Trophoblast cell (in vitro differentiated cells and primary cell): ENCODE results near the gene POLR3B.

Experiments used
- DNase-seq, 2 donors: peaks; one replicate each; pipeline ENCODE4 v3.0.0-alpha.2; 2016
- H2AFZ ChIP-seq: 2 replicates; pipeline ENCODE4 v1.6.1; 2013; ENCODE audit warnings: low read length, moderate library complexity, mild to moderate bottlenecking; ENCODE audit not compliant: insufficient read depth, poor library complexity
- H2AK5ac ChIP-seq: 2 replicates; pipeline ENCODE4 v1.6.1; 2013; ENCODE audit warnings: mild to moderate bottlenecking, low read length
- H2BK120ac ChIP-seq: 2 replicates; pipeline ENCODE4 v1.6.1; 2013; ENCODE audit warnings: low read length, mild to moderate bottlenecking, moderate library complexity; ENCODE audit not compliant: insufficient read depth, poor library complexity
- H2BK12ac ChIP-seq: 2 replicates; pipeline ENCODE4 v1.6.1; 2013; ENCODE audit warnings: mild to moderate bottlenecking, low read length, moderate library complexity
- H2BK5ac ChIP-seq: 2 replicates; pipeline ENCODE4 v1.6.1; 2013; ENCODE audit warnings: low read length, low read depth, moderate library complexity, mild to moderate bottlenecking; ENCODE audit not compliant: poor library complexity
- H3K14ac ChIP-seq: 2 replicates; pipeline ENCODE4 v1.6.1; 2013; ENCODE audit warnings: mild to moderate bottlenecking, low read length
- H3K18ac ChIP-seq: 2 replicates; pipeline ENCODE4 v1.6.1; 2013; ENCODE audit warnings: mild to moderate bottlenecking, low read length
- H3K23ac ChIP-seq: 2 replicates; pipeline ENCODE4 v1.6.1; 2013; ENCODE audit warnings: low read length
- H3K27ac ChIP-seq: 2 replicates; pipeline ENCODE4 v1.5.1; 2013; ENCODE audit warnings: low read depth, mild to moderate bottlenecking, inconsistent platforms, low read length, moderate library complexity
- H3K27me3 ChIP-seq: 2 replicates; pipeline ENCODE4 v1.6.1; 2013; ENCODE audit warnings: inconsistent platforms, mild to moderate bottlenecking, low read length, moderate library complexity; ENCODE audit not compliant: insufficient read depth
- H3K36me3 ChIP-seq, 2 experiments: 1 replicate in 1 of 2; 2 replicates in 1 of 2; pipeline ENCODE4 v1.6.1; 2013; ENCODE audit warnings: low read length in 2 of 2, mild to moderate bottlenecking in 2 of 2, moderate library complexity in 1 of 2; ENCODE audit not compliant: insufficient read depth in 2 of 2, control insufficient read depth in 1 of 2
- H3K4ac ChIP-seq: 2 replicates; pipeline ENCODE4 v1.6.1; 2013; ENCODE audit warnings: low read depth, mild to moderate bottlenecking, low read length, moderate library complexity
- H3K4me1 ChIP-seq, 2 experiments: 1 replicate in 1 of 2; 2 replicates in 1 of 2; pipeline ENCODE4 v1.6.1; 2013; ENCODE audit warnings: low read length in 2 of 2, mild to moderate bottlenecking in 2 of 2, moderate library complexity in 1 of 2; ENCODE audit not compliant: insufficient read depth in 2 of 2, control insufficient read depth in 1 of 2
- H3K4me2 ChIP-seq: 2 replicates; pipeline ENCODE4 v1.6.1; 2013; ENCODE audit warnings: inconsistent platforms, mild to moderate bottlenecking, low read length, moderate library complexity
- H3K4me3 ChIP-seq: 2 replicates; pipeline ENCODE4 v1.5.1; 2013; ENCODE audit warnings: mild to moderate bottlenecking, low read depth, low read length, inconsistent platforms
- H3K79me1 ChIP-seq: one replicate; pipeline ENCODE4 v1.6.1; 2013; ENCODE audit warnings: low read length
- H3K79me2 ChIP-seq: 2 replicates; pipeline ENCODE4 v1.6.1; 2013; ENCODE audit warnings: low read length, mild to moderate bottlenecking; ENCODE audit not compliant: control insufficient read depth, insufficient read depth, poor library complexity
- H3K9ac ChIP-seq: 2 replicates; pipeline ENCODE4 v1.6.1; 2013; ENCODE audit warnings: mild to moderate bottlenecking, low read length
- H3K9me3 ChIP-seq: 2 replicates; pipeline ENCODE4 v1.6.1; 2013; ENCODE audit warnings: low read depth, mild to moderate bottlenecking, control low read depth, inconsistent platforms, low read length; ENCODE audit not compliant: insufficient read depth
- H4K12ac ChIP-seq: 2 replicates; pipeline ENCODE4 v1.6.1; 2013; ENCODE audit warnings: low read depth, mild to moderate bottlenecking, low read length, moderate library complexity
- H4K8ac ChIP-seq: 2 replicates; pipeline ENCODE4 v1.6.1; 2013; ENCODE audit warnings: low read depth, mild to moderate bottlenecking, low read length, moderate library complexity
- H4K91ac ChIP-seq: one replicate; pipeline ENCODE4 v1.6.1; 2013; ENCODE audit warnings: low read depth, mild to moderate bottlenecking, low read length, moderate library complexity
- WGBS: extraction: QIAGEN DNeasy Blood & Tissue Kit; methylation state at CpG from one replicate; pipeline ENCODE4 v1.1.7; 2013; ENCODE audit warnings: missing lambda C conversion rate; ENCODE audit not compliant: insufficient read length, insufficient coverage; ENCODE audit errors: extremely low coverage; 5-methylcytosine and 5-hydroxymethylcytosine counted together

The POLR3B gene

GRCh38 chr12:106328735-106329134 lies 28.8 kb upstream of the POLR3B start:
- Histone ChIP-seq H3K4me2 (no peak overlapping the region), H2AK5ac (no peak overlapping the region), H3K36me3 (no peaks in the 10 kb centered on the region), H2BK12ac (no peak overlapping the region), H3K79me2 (peaks cover 1% of the 10 kb centered on the region), H3K27ac (no peak overlapping the region), H3K79me1 (no peaks in the 10 kb centered on the region), H3K4me1 (no peaks in the 10 kb centered on the region), H3K27me3 (no peaks in the 10 kb centered on the region), H3K4me3 (no peak overlapping the region), H2AFZ (no peak overlapping the region), H3K4ac (no peak overlapping the region), H3K9me3 (peaks cover 1% of the 10 kb centered on the region), H3K23ac (no peak overlapping the region), H3K9ac (no peak overlapping the region), H3K18ac (no peak overlapping the region), H4K91ac (no peak overlapping the region), H4K12ac (no peak overlapping the region), H3K14ac (no peak overlapping the region), H2BK5ac (no peak overlapping the region), H2BK120ac (no peak overlapping the region), H4K8ac (no peak overlapping the region)
- WGBS, result no CpG with 5 or more reads among the region's 7 CpGs
- peak in 1 of 2 donors; percentile 42 for DNase-seq

GRCh38 chr12:106329231-106329982 lies 28.1 kb upstream of the POLR3B start:
- Histone ChIP-seq H4K91ac (no peak overlapping the region), H2AK5ac (no peak overlapping the region), H3K36me3 (no peaks in the 10 kb centered on the region), H3K23ac (no peak overlapping the region), H3K14ac (no peak overlapping the region), H3K79me2 (peaks cover 1% of the 10 kb centered on the region), H3K4me3 (no peak overlapping the region), H3K4ac (no peak overlapping the region), H2BK5ac (no peak overlapping the region), H3K4me2 (no peak overlapping the region), H3K9me3 (peaks cover 1% of the 10 kb centered on the region), H2BK12ac (no peak overlapping the region), H2AFZ (no peak overlapping the region), H4K8ac (no peak overlapping the region), H3K27me3 (no peaks in the 10 kb centered on the region), H3K27ac (no peak overlapping the region), H3K9ac (no peak overlapping the region), H3K18ac (no peak overlapping the region), H4K12ac (no peak overlapping the region), H3K4me1 (no peaks in the 10 kb centered on the region), H2BK120ac (no peak overlapping the region), H3K79me1 (no peaks in the 10 kb centered on the region)
- no CpG with 5 or more reads among the region's 12 CpGs for WGBS
- DNase-seq, result no peak

GRCh38 chr12:106331599-106331998 lies 25.9 kb upstream of the POLR3B start:
- H3K18ac ChIP-seq, result no peak overlapping the region
- no peaks in the 10 kb centered on the region for H3K79me1 ChIP-seq
- WGBS, result no CpG with 5 or more reads among the region's 2 CpGs
- no peak overlapping the region for H4K8ac ChIP-seq
- H3K4me3 ChIP-seq, result no peak overlapping the region
- H2AK5ac ChIP-seq, result no peak overlapping the region
- H3K36me3 ChIP-seq, result no peaks in the 10 kb centered on the region
- H4K12ac ChIP-seq, result no peak overlapping the region
- no peak overlapping the region for H2AFZ ChIP-seq
- H3K4me2 ChIP-seq, result no peak overlapping the region
- no peaks in the 10 kb centered on the region for H3K4me1 ChIP-seq
- peaks cover 1% of the 10 kb centered on the region for H3K79me2 ChIP-seq
- no peak overlapping the region for H3K23ac ChIP-seq
- H2BK12ac ChIP-seq, result no peak overlapping the region
- H3K9ac ChIP-seq, result no peak overlapping the region
- peaks cover 1% of the 10 kb centered on the region for H3K9me3 ChIP-seq
- no peak overlapping the region for H2BK5ac ChIP-seq
- H2BK120ac ChIP-seq, result no peak overlapping the region
- H3K4ac ChIP-seq, result no peak overlapping the region
- no peak for DNase-seq
- no peak overlapping the region for H3K27ac ChIP-seq
- H3K14ac ChIP-seq, result no peak overlapping the region
- H3K27me3 ChIP-seq, result no peaks in the 10 kb centered on the region
- no peak overlapping the region for H4K91ac ChIP-seq

- H3K14ac ChIP-seq, result no peak overlapping the region
- no peak overlapping the region for H3K4me3 ChIP-seq
- H2AFZ ChIP-seq, result no peak overlapping the region
- no peak overlapping the region for H3K4ac ChIP-seq
- no peak overlapping the region for H4K8ac ChIP-seq
- no peaks in the 10 kb centered on the region for H3K4me1 ChIP-seq
- peaks cover 1% of the 10 kb centered on the region for H3K9me3 ChIP-seq
- H2BK5ac ChIP-seq, result no peak overlapping the region
- no peak overlapping the region for H3K18ac ChIP-seq
- no peak overlapping the region for H3K9ac ChIP-seq
- no peak overlapping the region for H3K23ac ChIP-seq
- H2BK12ac ChIP-seq, result no peak overlapping the region
- no peak overlapping the region for H3K27ac ChIP-seq
- no peak overlapping the region for H3K4me2 ChIP-seq
- no peak overlapping the region for H4K91ac ChIP-seq
- no peaks in the 10 kb centered on the region for H3K36me3 ChIP-seq
- H3K27me3 ChIP-seq, result no peaks in the 10 kb centered on the region
- DNase-seq, result no peak
- no peak overlapping the region for H2BK120ac ChIP-seq
- no peak overlapping the region for H4K12ac ChIP-seq
- H3K79me1 ChIP-seq, result no peaks in the 10 kb centered on the region
- no peak overlapping the region for H2AK5ac ChIP-seq
- peaks cover 1% of the 10 kb centered on the region for H3K79me2 ChIP-seq
Observed at GRCh38 chr12:106332536-106332935, 25.0 kb upstream of the POLR3B start.
